ENCODE measurements around the gene LY6G6C. TPM values are rescaled to one million over a fixed set of nuclear protein-coding genes. Genes with fewer than 3 reads are reported as not detected.
A peak's percentile ranks its signal among the peaks of the same experiment; 100 is the strongest.

LY6G6C gene
- total and polyA plus RNA-seq, 2 experiments from 2014 or later: not detected

GRCh38 chr6:31769684-31770371 is 48.3 kb upstream of the LY6G6C start:
- 0 out of 2 replicates have a peak, but pooled peaks cover 2% of the 10 kb centered on the region for H3F3A ChIP-seq (replicated peaks; ENCODE audit: low read depth)
- H3K9me2 ChIP-seq (ENCODE audit: insufficient read depth): no peaks in the 10 kb centered on the region
- H4K20me1 ChIP-seq (replicated peaks; ENCODE audit: insufficient read depth): no peaks in the 10 kb centered on the region
- H3K4me1 ChIP-seq (ENCODE audit: insufficient read depth): peaks cover 11% of the 10 kb centered on the region
- H3K4me3 Mint-ChIP-seq: no peak overlapping the region; the same call in 2 of the 3 replicates
- H3K9me3 Mint-ChIP-seq: no peaks in the 10 kb centered on the region; the same call in 2 of the 3 replicates
- H3K4me3 ChIP-seq: no peak overlapping the region
- peak; percentile 84 for DNase-seq (ENCODE audit: low spot score)
- TF ChIP-seq CTCF (conservative IDR thresholded peaks at IDR 0.05; ENCODE audit: low read depth in 2 of 2) (peak; percentile 91 to 94), ZNF462 (CRISPR knock-in tag; IDR thresholded peaks at IDR 0.05) (no peak), STAT1 (IDR thresholded peaks at IDR 0.05; ENCODE audit: unreplicated experiment) (no peak)
- H3K4me2 ChIP-seq: no peak overlapping the region
- no peaks in the 10 kb centered on the region for H3K79me2 ChIP-seq (replicated peaks; ENCODE audit: insufficient read depth)
- H3K27me3 ChIP-seq (ENCODE audit: insufficient read depth): no peaks in the 10 kb centered on the region
- no peak overlapping the region for H2AFZ ChIP-seq
- no peaks in the 10 kb centered on the region for H3K36me3 ChIP-seq (ENCODE audit: insufficient read depth)
- no peak overlapping the region for H3K27ac Mint-ChIP-seq
- H3K27me3 Mint-ChIP-seq (ENCODE audit: insufficient read depth, low read depth, poor library complexity): peaks cover 22% of the 10 kb centered on the region
- H3K36me3 Mint-ChIP-seq (ENCODE audit: low read depth): no peaks in the 10 kb centered on the region
- no peak overlapping the region for H3K27ac ChIP-seq (ENCODE audit: low read depth)
- ATAC-seq: peak; percentile 59
- peaks cover 13% of the 10 kb centered on the region; the same call in 2 of the 3 replicates for H3K4me1 Mint-ChIP-seq
